HepG2 (cell line): ENCODE results near the gene NPDC1. TPM values are rescaled to one million over a fixed set of nuclear protein-coding genes. Genes with fewer than 3 reads are reported as not detected.

ENCODE experiments used
- ATAC-seq: fragments of 200-7000 bp; cut with Tn5 transposase; 3 replicates; pipeline ENCODE4 v1.9.1; 2020; ENCODE audit warnings: mild to moderate bottlenecking, moderate library complexity
- BruUV-seq: library from RNA; stranded (reverse); fragments of 400-500 nt; replicated peaks from 2 replicates; lab custom pipeline; 2021; lab: Mats Ljungman, UMichigan
- CTCF ChIA-PET: fragments of 300-600 bp; formaldehyde crosslinking; extraction: SDS; loops from one replicate; lab custom pipeline; 2021; ENCODE audit warnings: low total read pairs, inconsistent platforms, low intra/inter-chr PET ratio; lab: Yijun Ruan, JAX
- POLR2A ChIA-PET: fragments of 350-600 bp; sonication (Branson Sonifier 250); formaldehyde crosslinking; loops from one replicate; lab custom pipeline; 2020; ENCODE audit warnings: antibody characterized with exemption, inconsistent platforms; lab: Yijun Ruan, JAX
- DNase-seq: peaks from one replicate; pipeline ENCODE4 v3.0.0-alpha.2; 2015; ENCODE audit warnings: low spot score
- FAIRE-seq: peaks from 3 replicates; lab custom pipeline; 2011; peaks lifted over from hg19 to GRCh38; lab: Jason Lieb, UNC
- H2AFZ ChIP-seq: one replicate; pipeline ENCODE4 v1.6.1; 2011; ENCODE audit warnings: low read length, inconsistent platforms
- H3K27ac ChIP-seq: fragments of 300-600 bp; 3 replicates; pipeline ENCODE4 v1.8.0; 2011; ENCODE audit warnings: mixed run types, mild to moderate bottlenecking, mixed read lengths, low read length, inconsistent platforms; ENCODE audit not compliant: insufficient read depth; ENCODE audit errors: extremely low read length
- H3K27me3 ChIP-seq, 2 experiments: fragments of 200-600 bp in 1 of 2; 2 replicates in 1 of 2; 3 replicates in 1 of 2; pipeline versions ENCODE4 v1.6.0 to v1.8.0; 2011; ENCODE audit warnings: low read length in 2 of 2, mild to moderate bottlenecking in 2 of 2, moderate library complexity in 2 of 2, inconsistent platforms in 1 of 2; ENCODE audit not compliant: insufficient read depth in 2 of 2, control insufficient read depth in 1 of 2
- H3K36me3 ChIP-seq, 2 experiments: fragments of 200-600 bp in 1 of 2; replicated peaks in 1 of 2; 2 replicates in 1 of 2; 3 replicates in 1 of 2; pipeline versions ENCODE4 v1.5.1 to v1.8.0; 2011; ENCODE audit warnings: low read length in 2 of 2, inconsistent platforms in 1 of 2; ENCODE audit not compliant: insufficient read depth in 2 of 2, control insufficient read depth in 1 of 2
- H3K4me1 ChIP-seq: 2 replicates; pipeline ENCODE4 v1.5.1; 2012; ENCODE audit warnings: low read length, inconsistent platforms; ENCODE audit not compliant: insufficient read depth
- H3K4me2 ChIP-seq: 2 replicates; pipeline ENCODE4 v1.6.0; 2011; ENCODE audit warnings: low read depth, low read length, inconsistent platforms
- H3K4me3 ChIP-seq, 3 experiments: fragments of 200-600 bp in 1 of 3; sonication (generic), shearing (Covaris generic) in 1 of 3; replicated peaks in 1 of 3; 2 replicates each; pipeline ENCODE4 v1.5.1; 2011 to 2016; ENCODE audit warnings: low read length in 3 of 3, inconsistent platforms in 2 of 3, low read depth in 2 of 3, mild to moderate bottlenecking in 2 of 3, control low read depth in 1 of 3, mixed read lengths in 1 of 3; ENCODE audit not compliant: insufficient read depth in 1 of 3
- H3K79me2 ChIP-seq: one replicate; pipeline ENCODE4 v1.6.1; 2011; ENCODE audit warnings: low read length, inconsistent platforms; ENCODE audit not compliant: insufficient read depth
- H3K9ac ChIP-seq: 2 replicates; pipeline ENCODE4 v1.6.0; 2011; ENCODE audit warnings: mild to moderate bottlenecking, low read depth, low read length, inconsistent platforms; ENCODE audit not compliant: insufficient read depth
- H3K9me3 ChIP-seq: 2 replicates; pipeline ENCODE4 v1.5.1; 2012; ENCODE audit warnings: mild to moderate bottlenecking, low read length
- H4K20me1 ChIP-seq: 2 replicates; pipeline ENCODE4 v1.6.0; 2011; ENCODE audit warnings: inconsistent platforms, mild to moderate bottlenecking, low read length, moderate library complexity; ENCODE audit not compliant: insufficient read depth
- LCORL ChIP-seq, 2 experiments: fragments of 450-650 bp in 1 of 2; sonication (generic) in 1 of 2; formaldehyde crosslinking in 1 of 2; IDR thresholded peaks; 2 replicates each; pipeline versions ENCODE4 v1.5.0 to v1.6.1; 2017 to 2020; ENCODE audit warnings: antibody characterized with exemption in 1 of 2, missing genetic modification reagents in 1 of 2
- PHF21A ChIP-seq: sonication (generic); formaldehyde crosslinking; IDR thresholded peaks from 2 replicates; pipeline ENCODE4 v1.5.0; 2020; ENCODE audit warnings: mild to moderate bottlenecking, missing genetic modification reagents
- SAFB2 ChIP-seq: sonication (generic); formaldehyde crosslinking; IDR thresholded peaks from 2 replicates; pipeline ENCODE4 v1.5.1; 2020; ENCODE audit warnings: missing genetic modification reagents, low read depth, mild to moderate bottlenecking, borderline replicate concordance
- ZNF180 ChIP-seq: sonication (generic); formaldehyde crosslinking; IDR thresholded peaks from 2 replicates; pipeline ENCODE4 v1.4.0; 2020; ENCODE audit warnings: low read depth, missing genetic modification reagents, borderline replicate concordance
- ZNF225 ChIP-seq: sonication (generic); formaldehyde crosslinking; IDR thresholded peaks from 2 replicates; pipeline ENCODE4 v1.4.0; 2020; ENCODE audit warnings: mild to moderate bottlenecking, missing genetic modification reagents
- ZNF605 ChIP-seq: sonication (generic); formaldehyde crosslinking; IDR thresholded peaks from 2 replicates; pipeline ENCODE4 v1.8.0; 2022; ENCODE audit warnings: mild to moderate bottlenecking, missing genetic modification reagents
- ZNF609 ChIP-seq: sonication (generic); formaldehyde crosslinking; IDR thresholded peaks from 2 replicates; pipeline ENCODE4 v1.4.0; 2020; ENCODE audit warnings: mild to moderate bottlenecking, missing genetic modification reagents, borderline replicate concordance
- ZNF737 ChIP-seq: sonication (generic); formaldehyde crosslinking; IDR thresholded peaks from 2 replicates; pipeline ENCODE4 v1.5.0; 2020; ENCODE audit warnings: missing genetic modification reagents, mild to moderate bottlenecking, borderline replicate concordance
- WGBS: methylation state at CpG from one replicate; pipeline ENCODE4 v1.1.6; 2017; ENCODE audit warnings: low lambda C conversion rate; 5-methylcytosine and 5-hydroxymethylcytosine counted together
- in situ Hi-C: cut with HindIII; loops from 2 replicates; pipeline ENCODE4 v1.10.0; 2017; ENCODE audit warnings: low pct_unique_long_range_greater_than_20kb; ENCODE audit not compliant: extremely low pct_ligation_motif_present
- intact Hi-C: fragments of 100-400 bp; cut with micrococcal nuclease; formaldehyde crosslinking; loops from one replicate; pipeline ENCODE4 v1.10.0; 2022; ENCODE audit not compliant: unreplicated experiment
- polyA plus RNA-seq, 8 experiments: library from polyadenylated mRNA; depleted of rRNA in 3 of 8; stranded (reverse) in 7 of 8; unstranded in 1 of 8; fragments of >200 nt; fragmentation: Illumina TruSeq in 4 of 8; extraction: Trizol in 4 of 8; gene quantifications; 2 replicates each; pipeline versions ENCODE4 v1.2.1 to v1.2.3, GENCODE V29; 2011 to 2016; ENCODE audit warnings: low read depth in 4 of 8, missing spikeins in 1 of 8, mixed read lengths in 1 of 8; ENCODE audit not compliant: insufficient read depth in 1 of 8
- total RNA-seq, 5 experiments: library from RNA; depleted of rRNA; stranded (reverse); fragments of >200 nt; fragmentation: Illumina TruSeq; extraction: Trizol; gene quantifications; 2 replicates each; pipeline ENCODE4 v1.2.3, GENCODE V29; 2016; ENCODE audit warnings: low read depth in 1 of 5
- TF ChIP-seq, protein P1 (sequence below): sonication (generic); formaldehyde crosslinking; conservative IDR thresholded peaks from 2 replicates; pipeline ENCODE4 v1.5.0; 2020; ENCODE audit warnings: missing genetic modification reagents

Gene NPDC1
- total and polyA plus RNA-seq, 2 of the 13 experiments (the other 11 are each of a cell fraction or from before 2014, with no cell fraction given): 0.84 to 5.4 TPM

DNA sequence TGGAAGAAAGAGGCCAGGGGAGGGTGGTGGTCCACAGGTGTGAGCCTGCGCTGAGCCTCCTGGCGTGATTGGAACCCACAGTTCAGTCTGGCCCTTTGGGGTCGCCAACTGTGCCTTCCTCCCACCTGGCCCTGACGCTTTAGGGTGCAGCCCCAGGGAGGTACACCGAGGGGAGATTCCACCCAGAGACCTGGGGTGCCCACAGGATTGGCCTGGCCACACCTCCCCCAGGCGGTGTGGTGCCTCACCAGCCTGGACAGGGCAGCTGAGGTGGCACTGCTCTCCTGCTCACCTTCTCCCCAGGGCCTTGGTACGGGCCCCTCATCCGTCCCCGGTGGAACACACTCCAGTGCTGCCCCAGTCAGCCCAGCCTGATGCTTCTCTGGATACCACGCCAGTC lies 48.6 kb downstream of the NPDC1 start:
- no peak for FAIRE-seq
- BruUV-seq: no TSS peak
- intact Hi-C loops: no loop called here

More for the DNA sequence above, 48.6 kb downstream of the NPDC1 start:
- no peaks in the 10 kb centered on the region for H3K9me3 ChIP-seq
- ChIA-PET CTCF (no interaction called here), POLR2A (interaction anchor here (1.4 to 1.8 kb wide), 3 partner anchors 32 to 49 kb away, joined by 3 to 8 read pairs (median 4); no protein-coding TSS in a partner anchor)
- in situ Hi-C loops: no loop called here
- H3K4me3 ChIP-seq: peak overlapping the region; percentile 58 to 75 (median 63); a peak in 5 of 6 replicates
- peak overlapping the region; percentile 99 for H3K4me2 ChIP-seq
- H3K79me2 ChIP-seq: peaks cover 5% of the 10 kb centered on the region
- no peaks in the 10 kb centered on the region for H3K36me3 ChIP-seq
- WGBS: 86% methylated on average over 1 of the region's 10 CpGs
- no peak overlapping the region for H3K27ac ChIP-seq
- TF ChIP-seq PHF21A (CRISPR knock-in tag) (peak; percentile 34), ZNF609 (CRISPR knock-in tag) (no peak), ZNF180 (CRISPR knock-in tag) (no peak), ZNF737 (CRISPR knock-in tag) (no peak), LCORL (IDR thresholded peaks at IDR 0.05) (no peak), LCORL (CRISPR knock-in tag; IDR thresholded peaks at IDR 0.05) (no peak), SAFB2 (CRISPR knock-in tag) (no peak), ZNF605 (peak; percentile 31; the same call in 1 of the 2 replicates), ZNF225 (0 out of 2 replicates have a peak, but pooled peaks have one; percentile 6)
- TF ChIP-seq, protein P1, sequence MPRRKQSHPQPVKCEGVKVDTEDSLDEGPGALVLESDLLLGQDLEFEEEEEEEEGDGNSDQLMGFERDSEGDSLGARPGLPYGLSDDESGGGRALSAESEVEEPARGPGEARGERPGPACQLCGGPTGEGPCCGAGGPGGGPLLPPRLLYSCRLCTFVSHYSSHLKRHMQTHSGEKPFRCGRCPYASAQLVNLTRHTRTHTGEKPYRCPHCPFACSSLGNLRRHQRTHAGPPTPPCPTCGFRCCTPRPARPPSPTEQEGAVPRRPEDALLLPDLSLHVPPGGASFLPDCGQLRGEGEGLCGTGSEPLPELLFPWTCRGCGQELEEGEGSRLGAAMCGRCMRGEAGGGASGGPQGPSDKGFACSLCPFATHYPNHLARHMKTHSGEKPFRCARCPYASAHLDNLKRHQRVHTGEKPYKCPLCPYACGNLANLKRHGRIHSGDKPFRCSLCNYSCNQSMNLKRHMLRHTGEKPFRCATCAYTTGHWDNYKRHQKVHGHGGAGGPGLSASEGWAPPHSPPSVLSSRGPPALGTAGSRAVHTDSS (CRISPR knock-in tag): no peak
- peaks cover 71% of the 10 kb centered on the region for H3K4me1 ChIP-seq
- H3K27me3 ChIP-seq: no peaks in the 10 kb centered on the region
- ATAC-seq (peak; percentile 9), DNase-seq (no peak)
- no peak overlapping the region for H2AFZ ChIP-seq
- H3K9ac ChIP-seq: peak overlapping the region; percentile 56
- no peaks in the 10 kb centered on the region for H4K20me1 ChIP-seq
